Measurements from ENCODE around the gene ZNF106.
A peak's percentile ranks its signal among the peaks of the same experiment; 100 is the strongest.

ZNF106 gene

GRCh38 chr15:42371096-42371495, 119.8 kb downstream of the ZNF106 start:
- ChIA-PET CTCF (no interaction called here), POLR2A (ENCODE audit: low non-redundant PET) (no interaction called here)
- TF ChIP-seq CTCF (conservative IDR thresholded peaks at IDR 0.05; ENCODE audit: low read depth), result no peak
- H3K27ac ChIP-seq, result no peak overlapping the region
- no peak for DNase-seq (ENCODE audit: low spot score)

- ChIA-PET CTCF (no interaction called here), POLR2A (ENCODE audit: low non-redundant PET) (no interaction called here)
- no peak for DNase-seq (ENCODE audit: low spot score)
- no peak overlapping the region for H3K27ac ChIP-seq
- no peak for TF ChIP-seq CTCF (conservative IDR thresholded peaks at IDR 0.05; ENCODE audit: low read depth)
Observed at GRCh38 chr15:42368096-42368495, 122.8 kb downstream of the ZNF106 start.

GRCh38 chr15:42367041-42367440, 123.9 kb downstream of the ZNF106 start:
- CTCF ChIA-PET, result no interaction called here
- no peak for DNase-seq (ENCODE audit: low spot score)
- POLR2A ChIA-PET (ENCODE audit: low non-redundant PET), result no interaction called here
- TF ChIP-seq CTCF (conservative IDR thresholded peaks at IDR 0.05; ENCODE audit: low read depth), result no peak
- no peak overlapping the region for H3K27ac ChIP-seq

GRCh38 chr15:42365921-42366550, 124.9 kb downstream of the ZNF106 start:
- DNase-seq (ENCODE audit: low spot score), result no peak
- no peak overlapping the region for H3K27ac ChIP-seq
- TF ChIP-seq CTCF (conservative IDR thresholded peaks at IDR 0.05; ENCODE audit: low read depth), result no peak
- ChIA-PET CTCF (no interaction called here), POLR2A (ENCODE audit: low non-redundant PET) (no interaction called here)

- CTCF ChIA-PET, result no interaction called here
- peak; percentile 24 for DNase-seq (ENCODE audit: low spot score)
- POLR2A ChIA-PET (ENCODE audit: low non-redundant PET), result no interaction called here
- H3K27ac ChIP-seq, result no peak overlapping the region
- no peak for TF ChIP-seq CTCF (conservative IDR thresholded peaks at IDR 0.05; ENCODE audit: low read depth)
Observed at GRCh38 chr15:42364529-42364928, 126.4 kb downstream of the ZNF106 start.

GRCh38 chr15:42363942-42364341, 127.0 kb downstream of the ZNF106 start:
- ChIA-PET CTCF (no interaction called here), POLR2A (ENCODE audit: low non-redundant PET) (no interaction called here)
- TF ChIP-seq CTCF (conservative IDR thresholded peaks at IDR 0.05; ENCODE audit: low read depth), result no peak
- DNase-seq (ENCODE audit: low spot score), result no peak
- H3K27ac ChIP-seq, result no peak overlapping the region

- DNase-seq (ENCODE audit: low spot score), result no peak
- ChIA-PET CTCF (no interaction called here), POLR2A (ENCODE audit: low non-redundant PET) (no interaction called here)
- TF ChIP-seq CTCF (conservative IDR thresholded peaks at IDR 0.05; ENCODE audit: low read depth), result no peak
- no peak overlapping the region for H3K27ac ChIP-seq
Observed at GRCh38 chr15:42363487-42363886, 127.5 kb downstream of the ZNF106 start.

Measured in RWPE1 (cell line).